Measurements from ENCODE around the gene NEK2. TPM values are rescaled to one million over a fixed set of nuclear protein-coding genes. Genes with fewer than 3 reads are reported as not detected.
A peak's percentile ranks its signal among the peaks of the same experiment; 100 is the strongest.

Gene NEK2
- total and polyA plus RNA-seq, 2 of the 13 experiments (the other 11 are each of a cell fraction or from before 2014, with no cell fraction given) = 10.9 to 40.8 TPM

DNA sequence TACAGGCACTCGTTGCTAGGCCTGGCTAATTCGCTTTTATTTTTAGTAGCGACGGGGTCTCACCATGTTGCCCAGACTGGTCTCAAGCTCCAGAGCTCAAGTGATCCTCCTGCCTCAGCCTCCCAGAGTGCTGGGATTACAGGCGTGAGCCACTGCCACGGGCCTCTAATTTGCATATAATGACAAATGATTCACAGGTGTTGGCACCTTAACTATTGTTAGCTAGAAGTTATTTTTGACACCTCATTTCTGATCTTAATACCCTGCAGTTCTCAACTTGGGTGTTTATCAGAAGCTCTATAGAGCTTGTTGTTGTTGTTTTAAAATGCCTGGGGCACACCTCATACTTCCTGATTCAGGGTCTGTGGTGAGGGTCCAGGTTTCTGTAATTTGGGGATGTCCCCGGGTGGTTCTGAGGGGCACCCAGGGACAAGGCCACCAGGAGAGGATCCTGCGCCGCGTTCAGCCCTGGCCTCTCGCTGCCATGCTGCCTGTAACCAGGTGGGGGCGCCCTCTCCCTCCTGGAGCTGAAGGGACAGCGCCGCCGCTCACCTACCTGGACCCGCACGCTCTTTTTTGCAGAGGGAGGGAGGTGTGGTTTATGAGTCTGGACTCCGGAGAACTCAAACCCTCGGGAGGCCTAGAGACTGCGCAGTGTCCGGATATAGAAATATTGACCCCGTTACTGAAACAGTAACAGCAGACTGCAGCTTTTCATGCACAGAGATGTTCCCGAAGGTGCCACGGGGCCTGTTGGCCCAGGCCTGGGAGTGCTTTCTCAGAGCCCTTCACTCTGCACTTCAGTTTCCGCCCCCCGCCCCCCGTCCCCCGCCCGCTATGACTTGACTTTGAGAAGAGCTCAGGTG lies 23.0 kb upstream of the NEK2 start (continued):
- TF ChIP-seq FIP1L1 (IDR thresholded peaks at IDR 0.05; ENCODE audit: borderline replicate concordance, insufficient read depth, low read depth, low read length) = no peak
- TF ChIP-seq FOXK1 (CRISPR knock-in tag; IDR thresholded peaks at IDR 0.05; ENCODE audit: borderline replicate concordance, low read depth) = peak; percentile 31; the same call in 1 of the 2 replicates
- TF ChIP-seq, protein P1, sequence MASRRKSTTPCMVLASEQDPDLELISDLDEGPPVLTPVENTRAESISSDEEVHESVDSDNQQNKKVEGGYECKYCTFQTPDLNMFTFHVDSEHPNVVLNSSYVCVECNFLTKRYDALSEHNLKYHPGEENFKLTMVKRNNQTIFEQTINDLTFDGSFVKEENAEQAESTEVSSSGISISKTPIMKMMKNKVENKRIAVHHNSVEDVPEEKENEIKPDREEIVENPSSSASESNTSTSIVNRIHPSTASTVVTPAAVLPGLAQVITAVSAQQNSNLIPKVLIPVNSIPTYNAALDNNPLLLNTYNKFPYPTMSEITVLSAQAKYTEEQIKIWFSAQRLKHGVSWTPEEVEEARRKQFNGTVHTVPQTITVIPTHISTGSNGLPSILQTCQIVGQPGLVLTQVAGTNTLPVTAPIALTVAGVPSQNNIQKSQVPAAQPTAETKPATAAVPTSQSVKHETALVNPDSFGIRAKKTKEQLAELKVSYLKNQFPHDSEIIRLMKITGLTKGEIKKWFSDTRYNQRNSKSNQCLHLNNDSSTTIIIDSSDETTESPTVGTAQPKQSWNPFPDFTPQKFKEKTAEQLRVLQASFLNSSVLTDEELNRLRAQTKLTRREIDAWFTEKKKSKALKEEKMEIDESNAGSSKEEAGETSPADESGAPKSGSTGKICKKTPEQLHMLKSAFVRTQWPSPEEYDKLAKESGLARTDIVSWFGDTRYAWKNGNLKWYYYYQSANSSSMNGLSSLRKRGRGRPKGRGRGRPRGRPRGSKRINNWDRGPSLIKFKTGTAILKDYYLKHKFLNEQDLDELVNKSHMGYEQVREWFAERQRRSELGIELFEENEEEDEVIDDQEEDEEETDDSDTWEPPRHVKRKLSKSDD (CRISPR knock-in tag; IDR thresholded peaks at IDR 0.05; ENCODE audit: low read depth) = no peak
- no peak for TF ChIP-seq ZZZ3 (CRISPR knock-in tag; IDR thresholded peaks at IDR 0.05; ENCODE audit: borderline replicate concordance)
- no peak for TF ChIP-seq TRIM24 (CRISPR knock-in tag; IDR thresholded peaks at IDR 0.05)
- no peak for TF ChIP-seq KLF9 (CRISPR knock-in tag; IDR thresholded peaks at IDR 0.05; ENCODE audit: low read depth)
- TF ChIP-seq ZMYM4 (CRISPR knock-in tag; IDR thresholded peaks at IDR 0.05) = peak; percentile 82
- TF ChIP-seq, protein P2, sequence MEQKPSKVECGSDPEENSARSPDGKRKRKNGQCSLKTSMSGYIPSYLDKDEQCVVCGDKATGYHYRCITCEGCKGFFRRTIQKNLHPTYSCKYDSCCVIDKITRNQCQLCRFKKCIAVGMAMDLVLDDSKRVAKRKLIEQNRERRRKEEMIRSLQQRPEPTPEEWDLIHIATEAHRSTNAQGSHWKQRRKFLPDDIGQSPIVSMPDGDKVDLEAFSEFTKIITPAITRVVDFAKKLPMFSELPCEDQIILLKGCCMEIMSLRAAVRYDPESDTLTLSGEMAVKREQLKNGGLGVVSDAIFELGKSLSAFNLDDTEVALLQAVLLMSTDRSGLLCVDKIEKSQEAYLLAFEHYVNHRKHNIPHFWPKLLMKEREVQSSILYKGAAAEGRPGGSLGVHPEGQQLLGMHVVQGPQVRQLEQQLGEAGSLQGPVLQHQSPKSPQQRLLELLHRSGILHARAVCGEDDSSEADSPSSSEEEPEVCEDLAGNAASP (CRISPR knock-in tag; IDR thresholded peaks at IDR 0.05; ENCODE audit: borderline replicate concordance) = peak; percentile 90; the same call in 1 of the 2 replicates
- TF ChIP-seq FOXC1 (CRISPR knock-in tag; IDR thresholded peaks at IDR 0.05; ENCODE audit: borderline replicate concordance) = 0 out of 2 replicates have a peak, but pooled peaks have one; percentile 56
- TF ChIP-seq SUZ12 (IDR thresholded peaks at IDR 0.05; ENCODE audit: low read depth, low read length) = no peak
- TF ChIP-seq, protein P3, sequence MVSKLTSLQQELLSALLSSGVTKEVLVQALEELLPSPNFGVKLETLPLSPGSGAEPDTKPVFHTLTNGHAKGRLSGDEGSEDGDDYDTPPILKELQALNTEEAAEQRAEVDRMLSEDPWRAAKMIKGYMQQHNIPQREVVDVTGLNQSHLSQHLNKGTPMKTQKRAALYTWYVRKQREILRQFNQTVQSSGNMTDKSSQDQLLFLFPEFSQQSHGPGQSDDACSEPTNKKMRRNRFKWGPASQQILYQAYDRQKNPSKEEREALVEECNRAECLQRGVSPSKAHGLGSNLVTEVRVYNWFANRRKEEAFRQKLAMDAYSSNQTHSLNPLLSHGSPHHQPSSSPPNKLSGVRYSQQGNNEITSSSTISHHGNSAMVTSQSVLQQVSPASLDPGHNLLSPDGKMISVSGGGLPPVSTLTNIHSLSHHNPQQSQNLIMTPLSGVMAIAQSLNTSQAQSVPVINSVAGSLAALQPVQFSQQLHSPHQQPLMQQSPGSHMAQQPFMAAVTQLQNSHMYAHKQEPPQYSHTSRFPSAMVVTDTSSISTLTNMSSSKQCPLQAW (CRISPR knock-in tag; IDR thresholded peaks at IDR 0.05) = peak; percentile 93
- TF ChIP-seq, protein P4, sequence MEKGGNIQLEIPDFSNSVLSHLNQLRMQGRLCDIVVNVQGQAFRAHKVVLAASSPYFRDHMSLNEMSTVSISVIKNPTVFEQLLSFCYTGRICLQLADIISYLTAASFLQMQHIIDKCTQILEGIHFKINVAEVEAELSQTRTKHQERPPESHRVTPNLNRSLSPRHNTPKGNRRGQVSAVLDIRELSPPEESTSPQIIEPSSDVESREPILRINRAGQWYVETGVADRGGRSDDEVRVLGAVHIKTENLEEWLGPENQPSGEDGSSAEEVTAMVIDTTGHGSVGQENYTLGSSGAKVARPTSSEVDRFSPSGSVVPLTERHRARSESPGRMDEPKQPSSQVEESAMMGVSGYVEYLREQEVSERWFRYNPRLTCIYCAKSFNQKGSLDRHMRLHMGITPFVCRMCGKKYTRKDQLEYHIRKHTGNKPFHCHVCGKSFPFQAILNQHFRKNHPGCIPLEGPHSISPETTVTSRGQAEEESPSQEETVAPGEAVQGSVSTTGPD (CRISPR knock-in tag; IDR thresholded peaks at IDR 0.05) = no peak
- TF ChIP-seq ZNF556 (CRISPR knock-in tag; IDR thresholded peaks at IDR 0.05; ENCODE audit: borderline replicate concordance) = peak; percentile 54; the same call in 1 of the 2 replicates
- 0 out of 2 replicates have a peak, but pooled peaks have one; percentile 56 for TF ChIP-seq KLF11 (CRISPR knock-in tag; IDR thresholded peaks at IDR 0.05)
- TF ChIP-seq FOXA1 (IDR thresholded peaks at IDR 0.05) = no peak
- peak; percentile 33; the same call in 1 of the 2 replicates for TF ChIP-seq FOXA1 (CRISPR knock-in tag; IDR thresholded peaks at IDR 0.05)
- no peak for TF ChIP-seq NBN (conservative IDR thresholded peaks at IDR 0.05)
- no peak for TF ChIP-seq RAD51 (IDR thresholded peaks at IDR 0.05; ENCODE audit: borderline replicate concordance)
- TF ChIP-seq HNRNPLL (IDR thresholded peaks at IDR 0.05; ENCODE audit: low read depth, low read length, poor library complexity, severe bottlenecking) = peak; percentile 39

Measured in HepG2 (cell line).